Glomerular visceral epithelial cell (primary cell): ENCODE results near the gene ZNF850.
"Not testable (repeated sequence)": the region's sequence is repeated elsewhere in the genome, so short reads cannot be mapped to it uniquely, and the experiment has no call there.

Experiments
- DNase-seq: peaks from one replicate; pipeline ENCODE4 v3.0.0-alpha.2; 2016; ENCODE audit errors: extremely low spot score

ZNF850 gene

GRCh38 chr19:36772311-36773222 lies at the start of gene ZNF850:
ZNF850 (minus strand) TSS chr19:36772807; CDS start chr19:36762606, 10,201 bp downstream.
- DNase-seq, result peak; percentile 87

DNA sequence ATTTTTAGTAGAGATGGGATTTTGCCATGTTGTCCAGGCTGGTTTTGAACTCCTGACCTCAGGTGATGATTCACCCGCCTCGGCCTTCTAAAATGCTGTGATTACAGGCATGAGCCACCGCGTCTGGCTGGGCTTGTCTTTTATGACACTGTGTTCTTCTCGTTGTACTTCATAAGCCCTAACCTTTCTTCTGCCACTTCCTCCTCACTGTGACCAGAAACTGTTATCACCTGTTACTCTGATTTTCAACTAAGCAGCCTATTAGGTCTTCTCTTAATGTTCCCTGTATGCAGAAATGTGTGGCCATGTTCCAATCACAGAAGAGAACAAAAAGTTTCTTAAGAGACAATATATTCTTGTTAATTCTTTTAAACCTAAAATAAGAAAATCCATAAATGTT lies 49.2 kb upstream of the ZNF850 start:
- DNase-seq, result no peak

DNA sequence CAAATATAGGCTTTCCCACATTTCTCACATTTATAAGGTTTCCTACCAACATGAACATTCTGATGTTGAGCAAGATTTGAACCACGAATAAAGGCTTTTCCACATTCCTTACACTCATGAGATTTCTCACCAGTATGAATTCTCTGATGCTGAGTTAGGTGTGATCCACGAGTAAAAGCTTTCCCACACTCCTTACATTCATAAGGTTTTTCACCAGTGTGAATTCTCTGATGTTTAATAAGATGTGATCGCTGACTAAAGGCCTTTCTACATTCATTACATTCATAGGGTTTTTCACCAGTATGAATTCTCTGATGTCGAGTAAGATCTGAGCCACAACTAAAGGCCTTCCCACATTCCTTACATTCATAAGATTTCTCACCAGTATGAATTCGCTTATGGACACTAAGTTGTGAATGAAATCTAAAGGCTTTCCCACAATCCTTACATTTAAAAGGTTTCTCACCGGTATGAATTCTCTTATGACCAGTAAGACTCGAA lies 46.6 kb upstream of the ZNF850 start:
- DNase-seq, result no peak

DNA sequence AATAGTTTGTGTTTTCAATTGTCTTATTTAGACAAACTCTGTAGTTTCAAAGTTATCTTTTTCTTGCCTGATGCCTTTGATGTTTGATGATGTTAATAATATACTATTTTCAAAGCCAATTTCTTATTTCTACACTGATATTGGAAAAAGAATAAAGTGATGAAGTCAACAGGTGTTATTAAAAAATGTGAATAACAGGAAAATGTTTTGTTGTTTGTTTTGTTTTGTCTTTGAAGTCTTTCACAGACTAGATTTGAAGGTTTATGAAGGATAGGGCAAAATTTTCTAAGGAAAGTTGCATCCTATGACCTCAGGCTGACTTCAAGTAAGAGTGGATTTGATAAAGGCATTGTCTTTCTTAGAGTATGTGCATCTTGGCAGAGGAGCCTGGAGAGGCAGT lies 34.4 kb upstream of the ZNF850 start:
- no peak for DNase-seq

GRCh38 chr19:36805364-36805763 lies 32.8 kb upstream of the ZNF850 start:
- DNase-seq, result no peak

DNA sequence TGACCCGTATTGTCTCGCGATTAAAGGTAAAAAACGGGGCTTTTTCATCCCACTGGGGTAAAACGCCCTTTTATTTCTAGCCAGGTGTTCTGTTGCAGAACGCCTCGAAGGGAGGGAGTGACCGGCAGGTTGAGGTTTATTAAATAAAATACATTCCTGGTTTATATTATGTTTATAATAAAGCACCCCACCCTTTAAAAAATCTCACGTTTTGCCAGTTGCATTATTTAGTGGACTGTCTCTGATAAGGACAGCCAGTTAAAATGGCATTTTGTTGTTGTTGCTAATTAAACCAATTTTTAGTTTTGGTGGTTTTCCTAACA lies 25.1 kb upstream of the ZNF850 start:
- no peak for DNase-seq

DNA sequence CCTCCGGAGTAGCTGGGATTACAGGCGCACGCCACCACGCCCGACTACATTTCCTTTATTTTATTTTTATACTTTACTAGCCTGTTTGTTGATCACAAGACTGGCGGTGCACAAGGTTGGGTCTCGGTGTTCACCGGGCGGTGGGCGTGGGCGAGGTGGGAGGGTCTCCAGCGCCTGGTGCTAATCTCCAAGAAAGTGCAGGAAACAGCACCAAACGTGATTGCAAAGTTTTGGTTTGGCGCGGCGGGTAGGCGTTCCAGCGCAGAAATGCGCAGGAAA lies 24.0 kb upstream of the ZNF850 start:
- DNase-seq, result no peak

GRCh38 chr19:36791420-36792141 lies 19.0 kb upstream of the ZNF850 start:
- DNase-seq, result not testable (repeated sequence)

- no peak for DNase-seq
Measured at GRCh38 chr19:36775768-36776167, 3.2 kb upstream of the ZNF850 start.

DNA sequence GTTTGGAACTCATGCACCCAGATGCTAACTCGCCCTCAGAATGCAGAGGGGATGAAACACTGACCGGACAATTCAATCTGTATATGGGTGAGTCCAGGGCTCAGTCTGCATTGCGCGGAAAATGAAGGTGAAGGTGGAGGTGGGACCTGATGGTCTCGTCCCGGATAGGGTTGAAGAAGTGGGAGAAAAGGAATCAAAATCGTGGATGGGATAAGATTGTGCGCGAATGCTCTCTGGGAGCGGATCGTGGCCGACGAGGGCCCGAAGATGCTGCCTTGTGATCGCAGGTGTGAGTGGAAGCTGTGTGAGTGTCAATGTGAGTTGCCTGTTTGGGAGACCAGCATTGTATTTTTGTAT lies 594 bp upstream of the ZNF850 start:
- no peak for DNase-seq

GRCh38 chr19:36771261-36772231 lies 1.1 kb downstream of the ZNF850 start:
- DNase-seq, result peak; percentile 45

DNA sequence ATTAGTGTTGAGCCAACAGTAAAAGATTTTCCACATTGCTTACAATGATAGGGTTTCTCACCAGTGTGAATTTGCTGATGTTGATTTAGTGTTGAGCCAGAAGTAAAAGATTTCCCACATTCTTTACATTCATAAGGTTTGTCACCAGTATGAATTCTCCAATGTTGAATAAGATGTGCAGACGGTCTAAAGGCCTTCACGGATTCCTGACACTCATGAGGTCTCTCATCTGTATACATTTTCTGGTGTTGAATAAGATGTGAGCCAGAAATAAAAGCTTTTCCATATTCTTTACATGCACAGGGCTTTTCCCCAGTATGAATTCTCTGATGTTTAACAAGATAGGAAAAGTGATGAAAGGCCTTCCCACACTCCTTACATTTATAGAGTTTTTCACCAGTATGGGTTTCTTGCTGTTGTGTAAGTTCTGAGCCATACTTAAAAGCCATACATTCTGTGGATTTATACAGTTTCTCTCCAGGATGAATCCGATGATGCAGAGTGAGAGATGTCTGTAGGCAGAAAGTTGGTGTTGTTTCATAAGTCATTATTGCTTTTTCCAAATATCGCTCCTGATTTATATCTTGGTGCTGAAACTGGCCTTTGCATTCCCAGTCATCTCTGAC lies 22.4 kb downstream of the ZNF850 start:
- DNase-seq, result no peak

DNA sequence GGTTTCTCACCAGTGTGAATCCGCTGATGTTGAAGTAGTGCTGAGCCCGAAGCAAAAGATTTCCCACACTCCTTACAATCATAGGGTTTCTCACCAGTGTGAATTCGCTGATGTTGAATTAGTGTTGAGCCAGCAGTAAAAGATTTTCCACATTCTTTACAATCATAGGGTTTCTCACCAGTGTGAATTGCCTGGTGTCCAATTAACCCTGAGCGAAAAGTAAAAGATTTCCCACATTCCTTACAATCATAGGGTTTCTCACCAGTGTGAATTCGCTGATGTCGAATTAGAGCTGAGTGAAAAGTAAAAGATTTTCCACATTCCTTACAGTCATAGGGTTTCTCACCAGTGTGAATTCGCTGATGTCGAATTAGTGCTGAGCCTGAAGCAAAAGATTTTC lies 23.0 kb downstream of the ZNF850 start:
- not testable (repeated sequence) for DNase-seq

- no peak for DNase-seq
Measured at GRCh38 chr19:36748431-36749275, 24.0 kb downstream of the ZNF850 start.

DNA sequence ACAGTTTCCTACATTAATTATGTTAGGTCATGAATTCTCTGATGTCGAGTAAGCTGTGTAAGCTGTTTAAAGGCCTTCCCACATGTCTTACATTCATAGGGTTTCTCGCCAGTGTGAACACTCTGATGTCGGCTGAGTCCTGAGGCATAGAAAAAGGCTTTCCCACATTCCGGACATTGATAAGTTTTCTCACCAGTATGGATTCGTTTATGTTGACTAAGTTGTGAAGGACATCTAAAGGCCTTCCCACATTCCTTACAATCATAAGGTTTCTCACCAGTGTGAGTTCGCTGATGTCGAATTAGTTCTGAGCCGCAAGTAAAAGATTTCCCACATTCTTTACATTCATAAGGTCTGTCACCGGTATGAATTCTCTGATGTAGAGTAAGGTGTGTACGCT lies 24.9 kb downstream of the ZNF850 start:
- DNase-seq, result no peak

GRCh38 chr19:36745870-36746269 lies 26.7 kb downstream of the ZNF850 start:
- DNase-seq, result no peak

GRCh38 chr19:36736166-36736565 lies 36.4 kb downstream of the ZNF850 start:
- not testable (repeated sequence) for DNase-seq

GRCh38 chr19:36719687-36720556 lies 52.7 kb downstream of the ZNF850 start:
- no peak for DNase-seq

GRCh38 chr19:36709423-36709822 lies 63.2 kb downstream of the ZNF850 start:
- DNase-seq, result no peak

GRCh38 chr19:36707134-36707533 lies 65.5 kb downstream of the ZNF850 start:
- no peak for DNase-seq
